ENCODE data around the gene ITGA3.

Gene ITGA3

GRCh38 chr17:50101346-50102163 lies 45.6 kb downstream of the ITGA3 start:
- no peak overlapping the region for H3K4me3 ChIP-seq (ENCODE audit: low read depth, low read length)
- TF ChIP-seq, protein P1, sequence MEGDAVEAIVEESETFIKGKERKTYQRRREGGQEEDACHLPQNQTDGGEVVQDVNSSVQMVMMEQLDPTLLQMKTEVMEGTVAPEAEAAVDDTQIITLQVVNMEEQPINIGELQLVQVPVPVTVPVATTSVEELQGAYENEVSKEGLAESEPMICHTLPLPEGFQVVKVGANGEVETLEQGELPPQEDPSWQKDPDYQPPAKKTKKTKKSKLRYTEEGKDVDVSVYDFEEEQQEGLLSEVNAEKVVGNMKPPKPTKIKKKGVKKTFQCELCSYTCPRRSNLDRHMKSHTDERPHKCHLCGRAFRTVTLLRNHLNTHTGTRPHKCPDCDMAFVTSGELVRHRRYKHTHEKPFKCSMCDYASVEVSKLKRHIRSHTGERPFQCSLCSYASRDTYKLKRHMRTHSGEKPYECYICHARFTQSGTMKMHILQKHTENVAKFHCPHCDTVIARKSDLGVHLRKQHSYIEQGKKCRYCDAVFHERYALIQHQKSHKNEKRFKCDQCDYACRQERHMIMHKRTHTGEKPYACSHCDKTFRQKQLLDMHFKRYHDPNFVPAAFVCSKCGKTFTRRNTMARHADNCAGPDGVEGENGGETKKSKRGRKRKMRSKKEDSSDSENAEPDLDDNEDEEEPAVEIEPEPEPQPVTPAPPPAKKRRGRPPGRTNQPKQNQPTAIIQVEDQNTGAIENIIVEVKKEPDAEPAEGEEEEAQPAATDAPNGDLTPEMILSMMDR (conservative IDR thresholded peaks at IDR 0.05; ENCODE audit: low read depth, low read length), result no peak
- DNase-seq (ENCODE audit: low read depth), result peak; percentile 35

DNA sequence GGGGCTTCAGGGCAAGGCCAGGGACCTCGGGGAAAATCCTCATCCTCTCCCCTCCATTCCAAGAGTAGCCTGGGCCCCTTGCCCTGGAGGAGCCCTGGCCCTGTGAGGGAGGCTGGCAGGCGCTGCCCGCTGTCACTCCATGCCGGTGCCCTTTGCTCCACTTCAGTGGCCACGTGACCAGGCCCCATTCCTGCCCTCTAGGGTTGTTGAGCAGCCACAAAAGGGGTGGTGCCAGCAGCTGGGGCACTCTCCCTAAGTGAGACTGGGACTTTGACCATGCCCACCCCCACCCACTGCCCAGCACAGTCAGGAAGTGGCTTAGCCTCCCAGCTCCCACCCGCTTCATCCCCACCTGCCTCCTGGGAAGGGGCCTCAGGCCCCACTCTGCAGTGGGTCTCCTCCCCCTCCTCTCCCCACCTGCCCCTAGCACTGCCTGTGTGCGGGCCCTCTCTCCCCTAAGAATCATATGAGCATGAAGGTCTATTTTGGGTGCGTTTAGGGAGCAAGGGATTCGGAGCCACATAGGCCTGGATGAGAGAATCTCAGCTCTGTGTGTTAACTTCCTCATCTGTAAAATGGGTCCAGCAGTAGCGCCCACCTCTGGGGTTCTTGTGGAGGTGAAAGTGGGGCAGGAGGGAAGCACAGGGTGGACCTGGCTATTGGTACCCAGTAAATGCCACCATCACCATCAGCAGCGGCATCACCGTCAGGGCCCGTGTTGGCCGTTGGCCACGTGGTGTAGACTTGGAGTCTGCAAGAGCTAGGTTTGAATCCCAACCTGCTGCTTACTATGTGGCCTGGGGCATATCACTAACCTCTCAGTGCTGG lies 46.5 kb downstream of the ITGA3 start:
- TF ChIP-seq, protein P1 (conservative IDR thresholded peaks at IDR 0.05; ENCODE audit: low read depth, low read length), result no peak
- no peak for DNase-seq (ENCODE audit: low read depth)
- no peak overlapping the region for H3K4me3 ChIP-seq (ENCODE audit: low read depth, low read length)

GRCh38 chr17:50103252-50103651 lies 47.3 kb downstream of the ITGA3 start:
- H3K4me3 ChIP-seq (ENCODE audit: low read depth, low read length), result no peak overlapping the region
- no peak for DNase-seq (ENCODE audit: low read depth)
- TF ChIP-seq, protein P1 (conservative IDR thresholded peaks at IDR 0.05; ENCODE audit: low read depth, low read length), result no peak

DNA sequence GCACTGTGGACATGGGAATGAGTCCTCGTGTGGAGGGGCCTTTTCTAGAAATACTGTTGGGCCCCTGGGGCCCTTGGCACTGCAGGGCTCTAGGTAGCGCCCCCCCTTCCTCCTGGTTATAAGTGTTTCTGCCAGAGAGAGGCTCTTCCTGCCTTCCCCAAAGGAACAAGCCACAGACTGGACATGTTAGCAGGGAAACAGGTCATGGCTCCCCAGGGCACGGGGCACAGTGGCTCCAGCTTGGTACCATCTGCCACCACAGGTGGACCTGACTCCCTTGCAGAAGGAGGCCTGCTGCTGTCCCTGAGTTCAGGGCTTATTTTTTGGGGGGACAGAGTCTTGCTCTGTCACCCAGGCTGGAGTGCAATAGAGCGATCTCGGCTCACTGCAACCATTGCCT lies 48.0 kb downstream of the ITGA3 start:
- no peak for DNase-seq (ENCODE audit: low read depth)
- TF ChIP-seq, protein P1 (conservative IDR thresholded peaks at IDR 0.05; ENCODE audit: low read depth, low read length), result no peak
- H3K4me3 ChIP-seq (ENCODE audit: low read depth, low read length), result no peak overlapping the region

GRCh38 chr17:50105811-50106210 lies 49.9 kb downstream of the ITGA3 start:
- TF ChIP-seq, protein P1 (conservative IDR thresholded peaks at IDR 0.05; ENCODE audit: low read depth, low read length), result no peak
- no peak overlapping the region for H3K4me3 ChIP-seq (ENCODE audit: low read depth, low read length)
- DNase-seq (ENCODE audit: low read depth), result no peak

DNA sequence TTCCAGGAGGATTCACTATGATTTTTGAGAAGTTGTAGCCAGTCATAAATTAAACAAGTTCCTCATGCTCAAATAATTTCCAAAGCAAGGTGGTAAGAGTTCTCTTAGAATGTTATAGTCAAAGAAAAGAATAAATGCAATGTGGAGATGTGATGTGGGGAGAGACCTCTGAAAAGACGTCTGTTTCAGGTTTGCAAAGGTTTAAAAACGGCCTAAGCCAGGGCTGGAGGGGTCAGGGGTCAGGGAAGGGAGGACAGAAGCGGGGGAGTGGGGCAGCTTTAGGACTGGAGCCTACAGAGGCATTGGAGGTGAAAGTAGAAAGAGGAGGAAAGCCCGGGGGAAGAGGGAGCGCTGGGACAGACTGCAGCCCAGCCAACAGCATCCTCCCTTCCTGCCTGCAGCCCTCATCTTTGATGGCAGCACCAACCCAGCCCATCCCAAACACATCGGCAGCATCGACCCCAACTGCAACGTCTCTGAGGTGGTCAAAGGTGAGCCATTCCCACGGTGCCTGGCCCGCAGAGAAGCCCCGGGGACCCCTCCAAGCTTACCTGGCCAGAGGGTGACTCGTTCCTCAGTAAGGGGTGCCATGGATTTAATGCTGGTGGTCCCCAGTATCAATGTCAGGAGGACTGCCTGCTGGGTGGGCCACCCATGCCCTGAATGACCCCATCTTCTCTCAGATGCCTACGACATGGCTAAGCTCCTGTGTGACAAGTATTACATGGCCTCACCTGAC lies 50.7 kb downstream of the ITGA3 start:
- DNase-seq (ENCODE audit: low read depth), result no peak
- TF ChIP-seq, protein P1 (conservative IDR thresholded peaks at IDR 0.05; ENCODE audit: low read depth, low read length), result no peak
- no peak overlapping the region for H3K4me3 ChIP-seq (ENCODE audit: low read depth, low read length)
